ENCODE data around the gene TMEM131L. TPM values are rescaled to one million over a fixed set of nuclear protein-coding genes. Genes with fewer than 3 reads are reported as not detected.

TMEM131L gene
- total and polyA plus RNA-seq, 4 donors = 4.9 to 41.3 (median 12.9) TPM

GRCh38 chr4:153638999-153639398, 172.8 kb downstream of the TMEM131L start:
- Histone ChIP-seq H3K4me1 (ENCODE audit: control insufficient read depth in 4 of 4, insufficient read depth in 4 of 4, low read length in 3 of 4) (no peaks in the 10 kb centered on the region), H3K9me3 (ENCODE audit: control insufficient read depth in 4 of 4, low read length in 3 of 4) (no peaks in the 10 kb centered on the region), H3K27ac (ENCODE audit: low read depth in 1 of 2, low read length in 2 of 2) (no peak overlapping the region), H3K27me3 (ENCODE audit: control insufficient read depth in 4 of 4, insufficient read depth in 4 of 4, low read length in 3 of 4) (no peaks in the 10 kb centered on the region), H3K36me3 (ENCODE audit: control insufficient read depth in 4 of 4, insufficient read depth in 3 of 4, low read depth in 1 of 4, low read length in 3 of 4) (peaks cover 4 to 35% (median 27%) of the 10 kb centered on the region in 4 donors), H3K4me3 (ENCODE audit: low read depth in 1 of 3, low read length in 3 of 3) (no peak overlapping the region), H3K9ac (ENCODE audit: low read depth in 1 of 2, low read length in 2 of 2) (no peak overlapping the region)
- 59% methylated on average over 3 of the region's 3 CpGs for WGBS
- TF ChIP-seq ATF3 (IDR thresholded peaks at IDR 0.05) = no peak
- DNase-seq (ENCODE audit: low spot score) = no peak

- no peak overlapping the region for H3K9ac ChIP-seq (ENCODE audit: low read depth in 1 of 2, low read length in 2 of 2)
- WGBS = 87% methylated on average over 23 of the region's 23 CpGs
- no peak for TF ChIP-seq YY1 (IDR thresholded peaks at IDR 0.05)
- no peak for TF ChIP-seq FOXA1 (IDR thresholded peaks at IDR 0.05)
- TF ChIP-seq RXRA (IDR thresholded peaks at IDR 0.05) = no peak
- no peak for TF ChIP-seq MAX (IDR thresholded peaks at IDR 0.05)
- no peak for TF ChIP-seq CTCF (IDR thresholded peaks at IDR 0.05; ENCODE audit: low read depth, low read length, missing input control)
- no peak for TF ChIP-seq RAD21 (IDR thresholded peaks at IDR 0.05)
- no peak for TF ChIP-seq NR2F2 (IDR thresholded peaks at IDR 0.05)
- no peak for TF ChIP-seq TAF1 (conservative IDR thresholded peaks at IDR 0.05)
- no peak for TF ChIP-seq ATF3 (IDR thresholded peaks at IDR 0.05)
- no peak for TF ChIP-seq JUND (IDR thresholded peaks at IDR 0.05)
- peaks cover 4 to 24% (median 18%) of the 10 kb centered on the region in 4 donors for H3K36me3 ChIP-seq (ENCODE audit: control insufficient read depth in 4 of 4, insufficient read depth in 3 of 4, low read depth in 1 of 4, low read length in 3 of 4)
- no peak overlapping the region for H3K4me3 ChIP-seq (ENCODE audit: low read depth in 1 of 3, low read length in 3 of 3)
- no peak for DNase-seq (ENCODE audit: low spot score)
- no peaks in the 10 kb centered on the region for H3K27me3 ChIP-seq (ENCODE audit: control insufficient read depth in 4 of 4, insufficient read depth in 4 of 4, low read length in 3 of 4)
- H3K27ac ChIP-seq (ENCODE audit: low read depth in 1 of 2, low read length in 2 of 2) = no peak overlapping the region
- peaks cover 0 to under 1% (median 0%) of the 10 kb centered on the region in 4 donors for H3K9me3 ChIP-seq (ENCODE audit: control insufficient read depth in 4 of 4, low read length in 3 of 4)
- H3K4me1 ChIP-seq (ENCODE audit: control insufficient read depth in 4 of 4, insufficient read depth in 4 of 4, low read length in 3 of 4) = no peaks in the 10 kb centered on the region
Observed at GRCh38 chr4:153639833-153640802, 174.0 kb downstream of the TMEM131L start.

GRCh38 chr4:153641532-153641931, 175.4 kb downstream of the TMEM131L start:
- DNase-seq (ENCODE audit: low spot score) = no peak
- H3K4me1 ChIP-seq (ENCODE audit: control insufficient read depth in 4 of 4, insufficient read depth in 4 of 4, low read length in 3 of 4) = no peaks in the 10 kb centered on the region
- 84% methylated on average over 7 of the region's 7 CpGs for WGBS
- no peak overlapping the region for H3K4me3 ChIP-seq (ENCODE audit: low read depth in 1 of 3, low read length in 3 of 3)
- H3K27ac ChIP-seq (ENCODE audit: low read depth in 1 of 2, low read length in 2 of 2) = no peak overlapping the region
- no peak overlapping the region for H3K9ac ChIP-seq (ENCODE audit: low read depth in 1 of 2, low read length in 2 of 2)
- peaks cover 0 to 3% (median 0%) of the 10 kb centered on the region in 4 donors for H3K9me3 ChIP-seq (ENCODE audit: control insufficient read depth in 4 of 4, low read length in 3 of 4)
- H3K36me3 ChIP-seq (ENCODE audit: control insufficient read depth in 4 of 4, insufficient read depth in 3 of 4, low read depth in 1 of 4, low read length in 3 of 4) = peaks cover 1 to 10% (median 5%) of the 10 kb centered on the region in 4 donors
- no peaks in the 10 kb centered on the region for H3K27me3 ChIP-seq (ENCODE audit: control insufficient read depth in 4 of 4, insufficient read depth in 4 of 4, low read length in 3 of 4)
- TF ChIP-seq TAF1 (conservative IDR thresholded peaks at IDR 0.05) = no peak
- TF ChIP-seq RXRA (IDR thresholded peaks at IDR 0.05) = no peak
- TF ChIP-seq FOXA1 (IDR thresholded peaks at IDR 0.05) = no peak
- no peak for TF ChIP-seq JUND (IDR thresholded peaks at IDR 0.05)
- no peak for TF ChIP-seq FOXA2 (IDR thresholded peaks at IDR 0.05)
- TF ChIP-seq ATF3 (IDR thresholded peaks at IDR 0.05) = no peak
- TF ChIP-seq MAX (IDR thresholded peaks at IDR 0.05) = no peak
- no peak for TF ChIP-seq HNF4A (conservative IDR thresholded peaks at IDR 0.05)
- no peak for TF ChIP-seq NR2F2 (IDR thresholded peaks at IDR 0.05)
- TF ChIP-seq RAD21 (IDR thresholded peaks at IDR 0.05) = no peak
- TF ChIP-seq YY1 (IDR thresholded peaks at IDR 0.05) = no peak
- TF ChIP-seq CTCF (IDR thresholded peaks at IDR 0.05; ENCODE audit: low read depth, low read length, missing input control) = no peak
- no peak for TF ChIP-seq GABPA (IDR thresholded peaks at IDR 0.05 in 1 of 2, conservative IDR thresholded peaks at IDR 0.05 in 1 of 2)
- TF ChIP-seq REST (IDR thresholded peaks at IDR 0.05) = no peak
